AG10803 (cell line): ENCODE data around the gene GALK2.

ENCODE experiments used
- DNase-seq: peaks from one replicate; pipeline ENCODE4 v3.0.0; 2010; ENCODE audit warnings: low read depth
- H3K4me3 ChIP-seq: 2 replicates; pipeline ENCODE4 v1.5.1; 2011; ENCODE audit warnings: mild to moderate bottlenecking, low read length, control low read depth
- CTCF ChIP-seq: conservative IDR thresholded peaks from 2 replicates; pipeline ENCODE4 v1.5.1; 2011; ENCODE audit warnings: mild to moderate bottlenecking, low read length, control low read depth, inconsistent platforms

Gene GALK2

GRCh38 chr15:49169880-49170597, at the start of gene GALK2:
TSS of gene GALK2 (plus strand) at chr15:49170247. CDS start at chr15:49170323, 76 bp downstream.
- no peak for TF ChIP-seq CTCF
- DNase-seq: peak; percentile 64
- peak within 1 kb of the TSS; percentile 81 for H3K4me3 ChIP-seq

- no peak for TF ChIP-seq CTCF
- no peak for DNase-seq
- no peak overlapping the region for H3K4me3 ChIP-seq
Measured at GRCh38 chr15:49120832-49121231, 49.2 kb upstream of the GALK2 start.

GRCh38 chr15:49121901-49122300, 48.1 kb upstream of the GALK2 start:
- H3K4me3 ChIP-seq: no peak overlapping the region
- no peak for TF ChIP-seq CTCF
- no peak for DNase-seq

- H3K4me3 ChIP-seq: no peak overlapping the region
- TF ChIP-seq CTCF: no peak
- no peak for DNase-seq
Measured at GRCh38 chr15:49122541-49123062, 47.4 kb upstream of the GALK2 start.

- no peak for TF ChIP-seq CTCF
- H3K4me3 ChIP-seq: no peak overlapping the region
- no peak for DNase-seq
Measured at GRCh38 chr15:49124371-49124770, 45.7 kb upstream of the GALK2 start.

- no peak overlapping the region for H3K4me3 ChIP-seq
- no peak for TF ChIP-seq CTCF
- DNase-seq: no peak
Measured at GRCh38 chr15:49131403-49131802, 38.6 kb upstream of the GALK2 start.

- no peak overlapping the region for H3K4me3 ChIP-seq
- peak; percentile 18 for DNase-seq
- no peak for TF ChIP-seq CTCF
Measured at GRCh38 chr15:49134683-49135341, 35.2 kb upstream of the GALK2 start.
